ENCODE results near the gene MIX23.

MIX23 gene

GRCh38 chr3:122382888-122383666 is at the start of gene MIX23:
TSS of gene MIX23 (minus strand) at chr3:122383231. CDS start at chr3:122383224, 7 bp downstream.
- intact Hi-C loops (cut with DNase I) = loop anchor here (5.0 to 10.0 kb wide), 3 partner anchors 34 to 546 kb away; partner anchors contain the start of genes EAF2, IQCB1, KPNA1 and WDR5B
- DNase-seq = peak; percentile 78 to 97 (median 86)

DNA sequence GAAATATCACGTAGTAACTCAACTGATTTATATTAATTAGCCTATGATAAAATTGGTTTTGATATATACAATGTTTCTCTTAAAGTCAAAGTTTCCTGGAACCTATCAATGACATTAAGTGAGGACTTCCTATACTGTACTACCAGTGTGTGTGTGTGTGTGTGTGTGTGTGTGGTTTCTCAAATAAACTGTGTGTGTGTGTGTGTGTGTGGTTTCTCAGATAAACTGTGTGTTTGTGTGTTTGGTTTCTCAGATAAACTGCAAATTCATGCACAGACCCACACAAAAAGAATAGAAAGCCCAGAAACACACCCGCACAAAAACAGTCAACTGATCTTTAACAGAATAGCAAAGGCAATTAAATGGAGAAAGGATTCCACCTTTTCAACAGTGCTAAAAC is 47.3 kb upstream of the MIX23 start:
- no peak for DNase-seq
- intact Hi-C loops (cut with DNase I) = no loop called here

- no peak for DNase-seq
- intact Hi-C loops (cut with DNase I) = no loop called here
These were observed 44.9 kb upstream of the MIX23 start for GRCh38 chr3:122427857-122428471.

- intact Hi-C loops (cut with DNase I) = no loop called here
- DNase-seq = no peak
These were observed 38.8 kb upstream of the MIX23 start for GRCh38 chr3:122421836-122422235.

DNA sequence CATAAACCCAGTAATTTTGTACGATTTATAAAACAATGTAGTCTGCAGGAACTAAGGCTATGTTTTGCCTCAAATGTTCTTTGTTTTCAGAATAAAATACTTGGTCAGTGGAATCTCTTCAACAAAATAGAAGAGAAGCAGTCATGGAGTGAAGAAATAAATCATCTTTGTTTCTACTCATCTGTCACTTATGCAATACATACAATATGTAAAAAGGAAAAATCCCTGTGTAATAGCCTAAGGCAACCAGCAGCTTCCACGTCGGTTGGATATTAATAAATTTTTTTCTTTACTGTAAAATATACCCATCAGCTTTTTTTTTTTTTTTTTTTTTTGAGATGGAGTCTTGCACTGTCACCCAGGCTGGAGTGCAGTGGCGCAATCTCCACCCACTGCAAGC is 38.1 kb upstream of the MIX23 start:
- intact Hi-C loops (cut with DNase I) = no loop called here
- no peak for DNase-seq

DNA sequence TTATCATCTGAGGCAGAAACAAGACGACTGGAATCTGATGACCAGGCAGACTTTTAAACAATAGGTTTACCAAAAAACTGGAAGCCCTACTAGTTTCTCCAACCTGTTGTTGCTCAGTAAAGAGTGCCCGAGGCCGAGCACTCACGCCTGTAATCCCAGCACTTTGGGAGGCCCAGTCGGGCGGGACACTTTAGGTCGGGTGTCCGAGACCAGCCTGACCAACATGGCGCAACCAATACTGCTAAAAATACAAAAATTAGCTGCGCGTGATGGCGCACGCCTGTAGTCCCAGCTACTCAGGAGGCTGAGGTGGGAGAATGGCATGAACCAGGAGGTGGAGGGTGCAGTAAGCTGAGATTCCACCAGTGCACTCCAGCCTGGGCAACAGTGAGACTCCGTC is 33.9 kb upstream of the MIX23 start:
- DNase-seq = peak in 2 of 10 donors; percentile 59 to 73
- intact Hi-C loops (cut with DNase I) = loop anchor here (5.0 kb wide), 2 partner anchors 35 to 95 kb away; partner anchors contain the start of genes FAM162A, KPNA1 and MIX23

- intact Hi-C loops (cut with DNase I) = loop anchor here (5.0 kb wide), 2 partner anchors 34 to 96 kb away; partner anchors contain the start of genes FAM162A, KPNA1 and MIX23
- peak; percentile 95 to 99 (median 98) for DNase-seq
These were observed 33.0 kb upstream of the MIX23 start, which contains the start of gene WDR5B for GRCh38 chr3:122415762-122416654. TSS of gene WDR5B (minus strand) at chr3:122416062. CDS start at chr3:122415528, 534 bp downstream.

DNA sequence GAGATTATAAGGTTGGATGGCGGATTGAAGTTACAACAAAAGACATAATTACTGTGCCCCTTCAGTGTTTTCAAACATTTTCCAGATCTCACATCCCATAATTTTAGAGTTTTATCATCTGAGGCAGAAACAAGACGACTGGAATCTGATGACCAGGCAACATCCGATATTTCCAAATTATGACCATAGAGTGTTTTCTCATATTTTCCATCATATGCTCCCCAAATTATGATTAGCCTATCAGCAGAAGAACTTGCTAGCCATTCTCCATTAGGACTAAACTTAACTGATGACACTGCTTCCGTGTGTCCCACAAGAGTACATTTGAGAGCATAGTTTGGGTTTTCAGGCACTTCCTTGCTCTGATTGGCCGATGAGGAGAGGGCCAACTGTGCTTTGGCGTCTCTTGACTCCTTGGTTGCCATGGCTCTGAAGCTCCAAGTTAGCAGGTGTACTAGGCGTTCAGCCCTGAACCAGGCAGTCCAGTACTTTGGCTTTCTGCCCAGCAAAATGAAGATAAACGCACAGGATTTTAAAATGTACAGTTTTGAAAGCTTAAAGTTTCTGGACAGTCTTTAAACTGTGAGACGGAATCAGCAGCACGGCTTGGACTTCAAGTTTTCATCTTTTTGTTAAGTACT is 32.2 kb upstream of the MIX23 start:
- intact Hi-C loops (cut with DNase I) = loop anchor here (5.0 kb wide), 2 partner anchors 33 to 97 kb away; partner anchors contain the start of genes FAM162A, KPNA1 and MIX23
- DNase-seq = peak in 3 of 10 donors; percentile 27 to 84 (median 30)

GRCh38 chr3:122414391-122414790 is 31.4 kb upstream of the MIX23 start:
- intact Hi-C loops (cut with DNase I) = no loop called here
- DNase-seq = no peak

- no peak for DNase-seq
- intact Hi-C loops (cut with DNase I) = no loop called here
These were observed 27.6 kb upstream of the MIX23 start for GRCh38 chr3:122410639-122411038.

GRCh38 chr3:122410111-122410510 is 27.1 kb upstream of the MIX23 start:
- no peak for DNase-seq
- intact Hi-C loops (cut with DNase I) = no loop called here

- intact Hi-C loops (cut with DNase I) = no loop called here
- no peak for DNase-seq
These were observed 26.4 kb upstream of the MIX23 start for GRCh38 chr3:122409446-122409845.

GRCh38 chr3:122407946-122408345 is 24.9 kb upstream of the MIX23 start:
- DNase-seq = no peak
- intact Hi-C loops (cut with DNase I) = no loop called here

GRCh38 chr3:122406198-122406597 is 23.2 kb upstream of the MIX23 start:
- DNase-seq = no peak

DNA sequence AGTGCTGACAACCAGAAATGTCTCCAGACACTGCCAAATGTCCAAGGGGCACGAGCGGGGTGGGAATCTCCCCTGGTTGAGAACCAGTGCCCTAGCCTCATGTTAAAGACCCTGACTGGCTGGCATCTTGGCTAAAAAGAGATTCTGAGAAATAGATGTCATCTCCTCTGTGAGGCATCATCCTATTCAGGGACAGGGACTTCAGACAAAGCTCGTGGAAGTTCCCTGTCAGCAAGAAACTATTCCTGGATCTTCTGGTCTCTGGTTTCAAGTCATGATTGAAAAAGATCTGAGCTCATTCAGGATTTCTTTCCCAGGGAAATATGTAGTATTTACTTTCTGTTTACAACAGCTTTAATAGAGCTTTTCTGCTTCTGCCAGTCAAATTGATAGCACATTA is 22.0 kb upstream of the MIX23 start:
- intact Hi-C loops (cut with DNase I) = no loop called here
- DNase-seq = no peak

More at GRCh38 chr3:122406198-122406597, 23.2 kb upstream of the MIX23 start:
- intact Hi-C loops (cut with DNase I) = no loop called here

GRCh38 chr3:122403489-122403888 is 20.5 kb upstream of the MIX23 start:
- no peak for DNase-seq
- intact Hi-C loops (cut with DNase I) = no loop called here

- intact Hi-C loops (cut with DNase I) = no loop called here
- DNase-seq = no peak
These were observed 15.9 kb upstream of the MIX23 start for GRCh38 chr3:122398920-122399319.

GRCh38 chr3:122397201-122397600 is 14.2 kb upstream of the MIX23 start:
- no peak for DNase-seq
- intact Hi-C loops (cut with DNase I) = no loop called here

DNA sequence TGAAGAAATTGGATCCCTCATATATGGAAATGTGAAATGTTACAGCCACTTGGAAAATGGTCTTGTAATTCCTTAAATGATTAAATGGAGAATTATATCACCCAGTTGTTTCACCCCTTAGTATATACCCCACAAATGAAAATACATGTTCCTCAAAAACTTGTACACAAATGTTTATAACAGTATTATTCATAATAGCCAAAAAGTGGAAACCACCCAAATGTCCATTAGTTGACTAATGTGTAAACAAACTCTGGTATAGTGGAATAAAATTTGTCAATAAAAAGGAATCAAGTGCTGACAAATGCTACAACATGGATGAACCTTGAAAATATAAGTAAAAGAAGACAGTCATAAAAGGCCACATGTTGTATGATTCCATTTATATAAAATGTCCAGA is 13.5 kb upstream of the MIX23 start:
- no peak for DNase-seq
- intact Hi-C loops (cut with DNase I) = no loop called here

DNA sequence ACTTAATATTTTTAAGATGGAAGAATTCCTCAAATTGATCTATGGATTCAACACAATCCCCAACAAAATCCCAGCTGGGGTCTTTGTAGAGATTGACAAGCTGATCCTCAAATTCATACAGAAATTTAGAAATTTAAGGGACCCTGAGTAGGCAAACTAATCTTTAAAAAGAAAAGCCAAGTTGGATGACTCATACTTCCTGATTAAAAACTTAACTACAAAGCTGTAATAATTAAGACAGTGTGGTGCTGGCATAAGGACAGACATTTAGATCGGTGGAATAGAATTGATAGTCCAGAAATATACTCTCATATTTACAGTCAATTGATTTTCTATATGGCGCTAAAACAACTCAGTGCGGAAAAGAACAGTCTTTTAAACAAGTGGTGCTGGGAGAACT is 12.6 kb upstream of the MIX23 start:
- intact Hi-C loops (cut with DNase I) = no loop called here

More for the DNA sequence above, 12.6 kb upstream of the MIX23 start:
- DNase-seq = no peak

All from posterior cingulate gyrus (tissue), 11 donors.